ENCODE data around the gene G6PC3. TPM values are rescaled to one million over a fixed set of nuclear protein-coding genes. Genes with fewer than 3 reads are reported as not detected.
"Not testable (repeated sequence)": the region's sequence is repeated elsewhere in the genome, so short reads cannot be mapped to it uniquely, and the experiment has no call there.

G6PC3 gene
- polyA plus RNA-seq, 3 donors: 78.6 to 94.0 (median 92.4) TPM

DNA sequence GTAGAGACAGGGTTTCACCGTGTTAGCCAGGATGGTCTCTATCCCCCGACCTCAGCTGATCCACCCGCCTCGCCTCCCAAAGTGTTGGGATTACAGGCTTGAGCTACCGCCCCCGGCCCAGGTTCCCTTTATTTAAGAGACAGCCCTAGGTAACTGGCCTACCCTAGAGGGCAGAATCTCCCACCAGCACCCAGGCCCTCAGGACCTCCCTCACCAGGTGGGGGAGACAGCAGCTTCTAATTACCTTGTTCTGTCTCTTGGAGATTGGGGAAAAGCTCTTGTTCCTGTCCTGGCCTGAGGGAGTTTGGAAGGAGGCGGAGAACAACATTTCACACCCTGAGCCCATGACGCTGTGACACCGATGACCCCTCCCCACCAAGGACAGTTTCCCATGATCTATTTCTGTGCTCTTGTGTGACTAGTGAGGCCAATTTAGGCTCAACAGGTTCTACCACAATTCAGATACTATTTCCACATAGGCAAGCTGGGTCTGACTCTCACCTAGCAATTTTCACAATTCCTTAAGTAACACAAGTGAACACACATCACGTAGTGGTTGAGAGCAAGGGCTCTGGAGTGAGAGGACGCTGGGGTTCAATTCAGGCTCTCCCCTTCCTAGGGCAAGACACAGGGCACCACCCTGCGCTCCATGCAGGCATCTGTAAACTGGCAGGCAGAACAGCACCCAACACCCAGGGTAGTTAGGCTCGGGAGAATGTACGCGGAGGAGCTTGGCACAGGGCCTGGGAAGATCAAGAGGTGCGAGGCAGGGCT lies 32.5 kb downstream of the G6PC3 start:
- no peak for DNase-seq

DNA sequence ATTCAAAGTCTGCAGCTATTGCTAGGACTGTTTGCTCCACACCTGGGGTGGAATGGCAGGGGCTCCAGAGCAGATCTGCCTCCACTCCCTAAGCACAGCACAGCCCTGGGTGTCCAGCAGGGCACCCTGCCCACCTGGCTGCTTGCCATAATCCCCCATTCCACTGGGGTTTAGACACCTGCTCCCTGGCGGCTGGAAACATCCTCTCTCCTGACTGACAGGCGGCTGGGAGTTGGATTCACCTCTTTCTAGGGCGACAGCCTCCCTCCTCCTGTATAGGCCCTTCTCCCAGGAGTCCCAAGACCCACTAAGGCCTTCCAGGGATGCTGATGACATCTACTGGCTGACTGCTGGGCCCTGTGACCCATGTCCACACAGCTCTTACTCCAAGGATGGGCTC lies 34.9 kb downstream of the G6PC3 start:
- DNase-seq: no peak

DNA sequence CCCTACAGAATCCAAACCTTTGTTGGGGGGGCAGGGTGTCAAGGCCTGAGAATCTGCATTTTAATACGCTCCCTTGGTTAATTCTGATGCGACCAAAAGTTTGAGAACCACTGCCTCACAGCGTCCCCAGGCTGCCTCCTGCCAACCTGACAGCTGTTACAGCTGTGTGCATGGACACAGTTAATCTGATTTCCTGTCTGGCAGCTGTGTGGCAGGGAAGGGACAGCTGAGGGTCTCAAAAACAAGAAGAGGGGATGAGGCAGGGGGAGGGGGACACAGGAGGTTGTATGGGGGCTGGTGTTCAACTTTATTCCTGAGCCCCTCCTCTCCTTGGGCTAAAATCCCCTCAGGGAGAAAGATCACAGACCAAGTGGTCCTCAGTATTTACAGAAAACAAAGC lies 35.4 kb downstream of the G6PC3 start:
- no peak for DNase-seq

DNA sequence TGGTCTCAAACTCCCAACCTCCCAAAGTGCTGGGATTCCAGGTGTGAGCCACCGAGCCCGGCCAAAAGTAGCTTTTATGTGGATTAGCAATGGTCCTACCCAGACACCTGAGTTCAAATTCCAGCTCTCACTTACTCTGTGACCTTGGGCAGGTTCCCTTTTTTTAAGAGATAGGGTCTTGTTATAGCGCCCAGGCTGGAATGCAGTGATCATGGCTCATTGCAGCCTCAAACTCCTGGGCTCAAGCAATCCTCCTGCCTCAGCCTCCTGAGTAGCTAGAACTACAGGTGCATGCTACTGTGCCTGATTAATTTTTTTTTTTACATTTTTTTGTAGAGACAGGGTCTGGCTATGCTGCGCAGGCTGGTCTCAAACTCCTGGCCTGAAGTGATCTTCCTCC lies 36.3 kb downstream of the G6PC3 start:
- DNase-seq: no peak

DNA sequence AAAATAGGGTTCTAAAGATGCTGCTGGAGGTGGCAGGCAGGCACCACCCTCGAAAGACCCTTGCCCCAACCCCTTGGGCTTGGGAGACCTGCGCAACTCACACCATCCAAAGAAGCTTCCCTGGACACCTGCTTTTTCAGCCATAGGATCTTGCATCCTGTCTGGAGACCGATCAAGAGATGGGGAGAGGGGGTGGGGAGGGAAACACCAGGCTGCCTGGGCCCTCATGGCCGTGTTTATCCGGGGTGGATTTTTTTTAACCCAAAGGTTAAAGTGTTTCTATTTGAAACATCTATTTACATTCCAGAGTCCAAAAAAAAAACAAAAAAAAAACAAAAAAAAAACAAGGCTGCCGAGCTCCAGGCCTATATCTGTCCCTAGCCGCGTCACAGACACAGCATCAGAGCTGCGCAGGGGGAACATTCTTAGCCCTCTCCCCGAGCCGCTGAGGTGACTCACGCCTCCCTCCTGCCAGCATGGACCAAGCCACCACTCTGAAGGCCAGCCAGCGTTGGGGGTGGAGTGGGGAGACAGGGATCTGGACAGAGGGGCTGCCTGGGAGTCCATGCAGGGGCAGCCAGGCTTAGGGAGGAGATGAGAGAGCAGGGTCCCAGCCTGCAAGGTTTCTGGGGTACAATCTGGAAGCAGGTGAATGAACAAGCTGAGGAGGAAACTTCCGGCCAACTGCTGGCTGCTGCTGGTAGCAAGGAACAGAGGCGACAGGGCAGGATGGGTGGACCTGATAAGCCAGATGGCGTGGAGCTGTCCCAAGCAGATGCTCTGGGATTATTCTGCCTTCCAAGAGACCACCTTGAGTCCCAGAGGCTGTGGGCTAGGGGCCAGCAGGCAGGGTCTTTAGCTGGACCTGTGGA lies 38.1 kb downstream of the G6PC3 start:
- no peak for DNase-seq

DNA sequence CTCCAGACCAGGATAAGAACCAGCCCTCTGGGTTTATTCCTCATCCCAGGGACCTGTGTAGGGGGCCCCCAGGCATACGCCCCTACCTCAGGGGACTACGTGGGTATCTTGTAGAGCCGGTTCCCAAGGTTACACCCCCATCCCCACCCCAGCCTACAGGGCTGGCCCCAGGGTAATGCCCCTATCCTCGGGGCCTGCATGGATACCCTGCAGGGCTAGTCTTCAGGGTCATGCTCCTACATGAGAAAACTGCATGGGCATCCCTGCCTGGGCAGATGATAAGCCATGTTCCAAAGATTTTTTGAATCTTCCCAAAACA lies 38.7 kb downstream of the G6PC3 start:
- DNase-seq: no peak

DNA sequence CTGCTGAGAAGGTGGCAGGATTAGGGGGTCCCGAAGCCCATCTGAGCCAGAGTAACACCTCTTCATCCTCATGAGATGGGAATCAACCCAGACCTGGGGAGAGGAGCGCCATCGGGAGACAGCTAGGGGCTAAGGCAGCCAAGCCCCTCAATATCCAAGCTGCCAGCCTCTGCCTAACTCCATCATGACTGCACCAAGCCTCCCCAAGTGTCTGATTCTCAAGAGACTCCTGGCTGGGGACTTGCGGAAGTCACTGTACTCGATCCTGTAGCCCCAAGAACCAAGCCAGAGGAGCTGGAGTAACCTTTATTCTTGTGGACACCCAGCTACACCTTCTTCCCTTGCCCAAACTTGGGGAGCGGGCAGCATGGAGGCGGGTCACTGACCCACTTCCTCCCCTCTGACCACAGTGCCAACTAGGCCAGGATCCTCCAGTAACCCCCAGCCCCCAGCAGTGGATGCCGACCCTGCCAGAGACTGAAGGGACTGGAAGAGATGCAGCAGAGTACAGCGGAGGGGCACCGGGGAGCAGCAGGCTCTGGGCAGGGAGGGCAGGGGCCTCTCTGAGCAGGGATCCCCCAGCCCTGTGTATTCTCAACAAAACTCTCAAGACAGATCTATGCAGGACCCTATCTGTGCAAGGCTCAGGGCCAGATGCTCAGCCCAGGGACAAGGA lies 39.6 kb downstream of the G6PC3 start:
- no peak for DNase-seq

- DNase-seq: peak; percentile 89
Observed at GRCh38 chr17:44110823-44111633, 40.5 kb downstream of the G6PC3 start.

DNA sequence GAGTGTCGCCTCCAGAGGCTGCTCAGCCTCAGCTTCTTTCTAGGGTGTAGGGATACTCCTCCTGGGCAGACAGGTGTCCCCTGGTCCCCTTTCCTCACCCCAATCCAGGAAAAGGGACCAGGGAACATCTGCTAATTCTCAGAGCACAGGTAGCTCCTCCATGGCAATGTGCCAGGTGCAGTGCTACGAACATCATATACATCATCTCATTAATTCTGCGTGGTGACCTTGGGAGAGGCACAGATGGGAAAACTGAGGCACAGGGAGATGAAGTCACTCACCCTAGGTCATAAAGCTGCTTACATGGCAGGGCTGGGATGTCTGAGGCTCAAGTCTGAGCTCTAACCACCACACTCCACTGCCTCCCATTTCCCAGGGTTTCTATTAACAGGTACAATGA lies 41.2 kb downstream of the G6PC3 start:
- DNase-seq: no peak

- DNase-seq: no peak
Observed at GRCh38 chr17:44112284-44113280, 42.0 kb downstream of the G6PC3 start.

DNA sequence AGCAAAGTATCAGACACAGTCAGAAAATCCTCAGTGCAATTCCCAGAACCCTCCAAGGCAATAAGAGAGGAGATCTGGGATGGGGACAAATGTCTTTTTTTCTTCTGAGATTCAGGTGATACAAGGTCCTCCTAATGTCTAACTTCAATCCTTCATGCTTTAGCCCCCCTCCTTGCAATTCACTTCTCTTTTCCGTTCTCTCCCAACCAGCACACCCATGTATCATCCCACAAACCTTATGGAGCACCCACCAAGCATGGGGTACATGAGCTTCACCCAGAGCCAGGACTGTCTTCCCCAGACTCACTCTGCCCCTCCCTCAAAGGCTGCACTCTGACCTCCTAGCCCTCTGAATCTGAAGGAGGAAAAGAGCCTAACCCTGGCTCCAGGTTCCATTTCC lies 42.8 kb downstream of the G6PC3 start:
- DNase-seq: no peak

- DNase-seq: no peak
Observed at GRCh38 chr17:44113868-44114840, 43.6 kb downstream of the G6PC3 start.

GRCh38 chr17:44115585-44116415 lies 45.3 kb downstream of the G6PC3 start:
- no peak for DNase-seq

GRCh38 chr17:44117351-44117750 lies 46.8 kb downstream of the G6PC3 start:
- no peak for DNase-seq

GRCh38 chr17:44118427-44119050 lies 48.0 kb downstream of the G6PC3 start:
- no peak for DNase-seq

GRCh38 chr17:44119062-44119461 lies 48.5 kb downstream of the G6PC3 start:
- no peak for DNase-seq

DNA sequence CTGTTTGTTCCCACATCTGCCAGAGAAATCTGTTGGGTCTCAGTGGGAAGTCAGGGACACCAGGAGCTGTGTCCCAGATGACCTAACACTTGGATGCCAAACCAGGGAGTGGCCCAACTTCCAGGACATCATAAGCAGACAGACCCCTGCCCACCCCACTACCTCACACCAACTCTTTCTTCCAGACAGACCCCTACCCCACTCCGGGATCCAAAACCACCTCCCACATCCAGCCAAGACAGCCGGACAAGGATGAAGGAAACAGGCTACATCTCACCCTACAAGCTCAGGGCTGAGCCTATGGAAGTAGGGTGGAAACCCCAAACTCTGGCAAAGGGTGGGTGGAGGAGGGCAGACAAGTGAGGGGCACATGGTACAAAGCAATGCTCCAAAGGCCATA lies 49.3 kb downstream of the G6PC3 start:
- no peak for DNase-seq

DNA sequence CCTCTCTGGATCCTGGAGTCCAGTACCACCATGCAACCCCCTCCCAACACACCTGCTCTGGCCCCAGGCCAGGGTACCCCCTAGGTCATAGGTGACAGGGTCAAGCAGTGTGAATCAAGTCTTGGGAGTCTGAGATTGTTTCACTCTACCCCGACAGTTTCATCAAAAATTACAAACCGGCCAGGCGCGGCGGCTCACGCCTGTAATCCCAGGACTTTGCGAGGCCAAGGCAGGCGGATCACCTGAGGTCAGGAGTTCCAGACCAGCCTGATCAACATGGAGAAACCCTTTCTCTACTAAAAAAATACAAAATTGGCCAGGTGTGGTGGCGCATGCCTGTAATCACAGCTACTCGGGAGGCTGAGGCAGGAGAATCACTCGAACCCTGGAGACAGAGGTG lies 49.7 kb downstream of the G6PC3 start:
- not testable (repeated sequence) for DNase-seq

All from renal pelvis (tissue), 4 donors.